Gastroesophageal sphincter (tissue), 4 donors: Measurements from ENCODE around the gene ING5. TPM values are rescaled to one million over a fixed set of nuclear protein-coding genes. Genes with fewer than 3 reads are reported as not detected.

ENCODE experiments used
- ATAC-seq: fragments of 150-250 bp; one replicate; pipeline ENCODE4 v1.9.1; 2016; ENCODE audit warnings: mild to moderate bottlenecking, moderate library complexity
- H3K27ac ChIP-seq, 4 donors: fragments of 200-600 bp; sonication (generic) in 3 of 4; 1 replicate in 3 of 4; 2 replicates in 1 of 4; pipeline ENCODE4 v1.5.1; 2016 to 2019
- H3K27me3 ChIP-seq: fragments of 200-600 bp; sonication (generic); one replicate; pipeline ENCODE4 v1.5.1; 2019
- H3K36me3 ChIP-seq, 2 donors: fragments of 200-600 bp; sonication (generic); one replicate each; pipeline ENCODE4 v1.5.1; 2019; ENCODE audit warnings: control low read depth in 1 of 2
- H3K4me1 ChIP-seq, 3 donors: fragments of 200-600 bp; sonication (generic); 1 replicate in 2 of 3; 2 replicates in 1 of 3; pipeline ENCODE4 v1.5.1; 2016 to 2019; ENCODE audit warnings: control low read depth in 2 of 3
- H3K4me3 ChIP-seq, 2 donors: fragments of 200-600 bp; sonication (generic); one replicate each; pipeline ENCODE4 v1.5.1; 2019; ENCODE audit warnings: mild to moderate bottlenecking in 1 of 2, moderate library complexity in 1 of 2
- H3K9me3 ChIP-seq, 3 donors: fragments of 200-600 bp; sonication (generic); one replicate each; pipeline ENCODE4 v1.5.1; 2017 to 2019; ENCODE audit warnings: control low read depth in 2 of 3
- CTCF ChIP-seq, 4 experiments: fragments of 200-600 bp in 2 of 4; fragments of 450-650 bp in 2 of 4; sonication (generic) in 1 of 4; IDR thresholded peaks; one replicate each; pipeline ENCODE4 v1.5.1; 2017 to 2019; ENCODE audit warnings: antibody characterized with exemption in 4 of 4, mild to moderate bottlenecking in 2 of 4, moderate library complexity in 2 of 4
- EP300 ChIP-seq: sonication (generic); formaldehyde crosslinking; IDR thresholded peaks from one replicate; pipeline ENCODE4 v1.6.1; 2017; ENCODE audit warnings: antibody characterized with exemption, mild to moderate bottlenecking
- POLR2A ChIP-seq, 2 donors: fragments of 450-650 bp; IDR thresholded peaks; one replicate each; pipeline ENCODE4 v1.6.1; 2017; ENCODE audit warnings: antibody characterized with exemption in 2 of 2, mild to moderate bottlenecking in 2 of 2, moderate library complexity in 1 of 2
- POLR2AphosphoS5 ChIP-seq: sonication (generic); formaldehyde crosslinking; IDR thresholded peaks from one replicate; pipeline ENCODE4 v1.6.1; 2017; ENCODE audit warnings: antibody characterized with exemption
- WGBS, 2 donors: methylation state at CpG; one replicate each; pipeline ENCODE4 v1.1.5; 2018; ENCODE audit warnings: low coverage in 1 of 2; 5-methylcytosine and 5-hydroxymethylcytosine counted together
- total RNA-seq, 4 donors: library from RNA; depleted of rRNA; stranded (reverse); fragments of >200 nt; gene quantifications; one replicate each; pipeline ENCODE4 v1.1.0, GENCODE V29; 2016

The ING5 gene
- total RNA-seq, 4 donors from 2014 or later: 18.0 to 46.7 (median 35.5) TPM

- Histone ChIP-seq H3K36me3 (peaks cover 0 to 85% of the 10 kb centered on the region in 2 donors), H3K4me3 (no peak overlapping the region), H3K27me3 (no peaks in the 10 kb centered on the region), H3K9me3 (no peaks in the 10 kb centered on the region), H3K27ac (no peak overlapping the region), H3K4me1 (peaks cover 0 to 12% (median 5%) of the 10 kb centered on the region in 3 donors)
- WGBS, 2 donors: 100% methylated on average over 3 of the region's 17 CpGs; no CpG with 5 or more reads in 1 of the 2 donors
- TF ChIP-seq POLR2A (IDR thresholded peaks at IDR 0.05): no peak
- TF ChIP-seq CTCF (IDR thresholded peaks at IDR 0.05): no peak
- TF ChIP-seq POLR2AphosphoS5: no peak
- TF ChIP-seq EP300: no peak
- ATAC-seq: no peak
These were observed 25.2 kb upstream of the ING5 start for GRCh38 chr2:241676665-241677064.

- 93% methylated on average over 5 of the region's 24 CpGs; no CpG with 5 or more reads in 1 of the 2 donors for WGBS, 2 donors
- H3K4me3 ChIP-seq: no peak overlapping the region
- ATAC-seq: no peak
- H3K4me1 ChIP-seq: peaks cover 0 to 12% (median 5%) of the 10 kb centered on the region in 3 donors
- H3K9me3 ChIP-seq: no peaks in the 10 kb centered on the region
- TF ChIP-seq EP300 (no peak), POLR2AphosphoS5 (no peak), POLR2A (IDR thresholded peaks at IDR 0.05) (no peak), CTCF (IDR thresholded peaks at IDR 0.05) (no peak)
- peaks cover 0 to 81% of the 10 kb centered on the region in 2 donors for H3K36me3 ChIP-seq
- no peak overlapping the region for H3K27ac ChIP-seq
- H3K27me3 ChIP-seq: no peaks in the 10 kb centered on the region
These were observed 24.4 kb upstream of the ING5 start for GRCh38 chr2:241677392-241677791.

DNA sequence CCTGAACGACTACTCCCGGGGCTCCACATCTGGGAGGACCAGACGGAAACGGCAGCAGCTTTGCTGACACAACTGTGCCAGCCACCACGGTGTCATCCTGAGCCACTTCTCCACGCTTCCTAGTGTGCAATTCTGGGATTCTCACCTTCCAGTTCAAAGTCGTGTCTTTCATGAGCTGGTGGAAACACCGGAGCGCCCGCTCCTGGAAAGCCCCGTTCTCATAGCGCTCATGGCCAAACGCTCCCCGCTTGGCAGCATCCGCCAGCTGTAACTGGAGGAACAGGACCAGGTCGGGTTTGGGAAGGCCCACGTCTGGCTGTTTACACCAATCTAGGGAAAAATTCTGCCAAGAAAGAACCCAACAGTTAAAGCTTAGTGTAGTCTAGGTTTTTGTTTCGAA lies 23.5 kb upstream of the ING5 start:
- Histone ChIP-seq H3K9me3 (no peaks in the 10 kb centered on the region), H3K4me1 (peaks cover 0 to 12% (median 5%) of the 10 kb centered on the region in 3 donors), H3K36me3 (peaks cover 0 to 72% of the 10 kb centered on the region in 2 donors), H3K4me3 (no peak overlapping the region), H3K27ac (no peak overlapping the region), H3K27me3 (no peaks in the 10 kb centered on the region)
- 88 to 92% methylated on average over 6 to 9 of the region's 18 CpGs for WGBS, 2 donors
- TF ChIP-seq POLR2AphosphoS5 (no peak), POLR2A (IDR thresholded peaks at IDR 0.05) (no peak), EP300 (no peak), CTCF (IDR thresholded peaks at IDR 0.05) (no peak)
- no peak for ATAC-seq

DNA sequence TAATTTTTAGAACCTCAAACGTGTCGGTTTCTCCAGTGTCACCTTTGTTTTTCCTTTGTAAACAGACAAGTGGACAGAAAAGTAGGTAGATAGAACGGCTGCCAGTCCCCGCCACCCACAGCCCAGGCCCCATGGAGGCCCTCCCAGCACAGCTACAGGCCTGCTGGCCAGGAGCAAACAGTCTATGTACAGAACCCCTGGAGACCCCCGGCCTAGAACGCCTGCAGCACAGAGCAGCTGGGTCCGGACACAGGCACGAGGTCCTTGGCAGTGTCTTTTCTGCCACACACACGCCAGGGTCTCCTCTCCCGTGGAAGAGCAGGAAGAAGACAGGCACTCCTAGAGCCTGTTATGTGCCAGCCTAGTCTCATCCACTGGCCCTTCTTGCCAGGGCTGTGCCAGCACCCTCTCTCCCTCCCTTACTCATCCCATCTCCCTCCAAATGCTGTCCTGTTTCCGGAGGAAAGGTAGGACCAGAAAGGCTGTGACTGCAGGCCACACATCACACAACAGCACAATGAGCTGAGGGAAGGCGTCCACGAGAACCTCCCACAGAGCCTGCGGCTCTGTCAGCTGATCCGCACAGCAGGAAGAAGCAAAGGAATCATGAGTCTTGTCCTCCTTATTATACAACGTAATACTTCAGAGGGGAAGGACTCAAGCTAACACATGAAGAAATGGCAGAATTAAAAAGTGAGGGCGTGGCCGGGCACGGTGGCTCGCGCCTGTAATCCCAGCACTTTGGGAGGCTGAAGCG lies 22.9 kb upstream of the ING5 start:
- no peaks in the 10 kb centered on the region for H3K9me3 ChIP-seq
- H3K27ac ChIP-seq: no peak overlapping the region
- H3K36me3 ChIP-seq: peaks cover 0 to 66% of the 10 kb centered on the region in 2 donors
- TF ChIP-seq POLR2A (IDR thresholded peaks at IDR 0.05) (no peak), CTCF (IDR thresholded peaks at IDR 0.05) (no peak), POLR2AphosphoS5 (no peak), EP300 (no peak)
- 88% methylated on average over 13 to 19 of the region's 22 CpGs for WGBS, 2 donors
- ATAC-seq: no peak
- no peaks in the 10 kb centered on the region for H3K27me3 ChIP-seq
- peaks cover 0 to 12% (median 5%) of the 10 kb centered on the region in 3 donors for H3K4me1 ChIP-seq
- no peak overlapping the region for H3K4me3 ChIP-seq

DNA sequence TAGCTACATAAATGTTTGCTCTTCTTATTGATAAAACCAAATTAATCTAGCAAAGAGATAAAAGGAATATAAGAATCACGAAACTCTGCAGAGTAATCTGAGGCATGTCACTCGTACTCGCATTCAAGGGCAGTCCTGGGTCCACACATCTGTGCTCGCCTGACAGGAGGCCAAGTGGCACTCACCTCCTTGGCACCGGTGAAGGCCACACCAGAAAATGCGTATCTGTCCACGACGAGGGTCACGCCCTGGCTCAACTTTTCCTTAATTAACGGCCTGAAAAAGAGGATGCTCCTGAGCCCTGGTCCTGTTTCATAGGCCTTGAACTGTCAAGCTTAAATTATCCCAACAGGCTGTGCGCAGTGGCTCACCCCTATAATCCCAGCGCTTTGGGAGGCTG lies 21.8 kb upstream of the ING5 start:
- H3K4me1 ChIP-seq: peaks cover 0 to 12% (median 5%) of the 10 kb centered on the region in 3 donors
- no peaks in the 10 kb centered on the region for H3K27me3 ChIP-seq
- TF ChIP-seq CTCF (IDR thresholded peaks at IDR 0.05) (no peak), EP300 (no peak), POLR2AphosphoS5 (no peak), POLR2A (IDR thresholded peaks at IDR 0.05) (no peak)
- H3K27ac ChIP-seq: no peak overlapping the region
- WGBS, 2 donors: 90 to 92% methylated on average over 9 of the region's 12 CpGs
- ATAC-seq: no peak
- no peak overlapping the region for H3K4me3 ChIP-seq
- H3K9me3 ChIP-seq: no peaks in the 10 kb centered on the region
- peaks cover 0 to 64% of the 10 kb centered on the region in 2 donors for H3K36me3 ChIP-seq
